ENCODE results near the gene JAKMIP1.

JAKMIP1 gene

DNA sequence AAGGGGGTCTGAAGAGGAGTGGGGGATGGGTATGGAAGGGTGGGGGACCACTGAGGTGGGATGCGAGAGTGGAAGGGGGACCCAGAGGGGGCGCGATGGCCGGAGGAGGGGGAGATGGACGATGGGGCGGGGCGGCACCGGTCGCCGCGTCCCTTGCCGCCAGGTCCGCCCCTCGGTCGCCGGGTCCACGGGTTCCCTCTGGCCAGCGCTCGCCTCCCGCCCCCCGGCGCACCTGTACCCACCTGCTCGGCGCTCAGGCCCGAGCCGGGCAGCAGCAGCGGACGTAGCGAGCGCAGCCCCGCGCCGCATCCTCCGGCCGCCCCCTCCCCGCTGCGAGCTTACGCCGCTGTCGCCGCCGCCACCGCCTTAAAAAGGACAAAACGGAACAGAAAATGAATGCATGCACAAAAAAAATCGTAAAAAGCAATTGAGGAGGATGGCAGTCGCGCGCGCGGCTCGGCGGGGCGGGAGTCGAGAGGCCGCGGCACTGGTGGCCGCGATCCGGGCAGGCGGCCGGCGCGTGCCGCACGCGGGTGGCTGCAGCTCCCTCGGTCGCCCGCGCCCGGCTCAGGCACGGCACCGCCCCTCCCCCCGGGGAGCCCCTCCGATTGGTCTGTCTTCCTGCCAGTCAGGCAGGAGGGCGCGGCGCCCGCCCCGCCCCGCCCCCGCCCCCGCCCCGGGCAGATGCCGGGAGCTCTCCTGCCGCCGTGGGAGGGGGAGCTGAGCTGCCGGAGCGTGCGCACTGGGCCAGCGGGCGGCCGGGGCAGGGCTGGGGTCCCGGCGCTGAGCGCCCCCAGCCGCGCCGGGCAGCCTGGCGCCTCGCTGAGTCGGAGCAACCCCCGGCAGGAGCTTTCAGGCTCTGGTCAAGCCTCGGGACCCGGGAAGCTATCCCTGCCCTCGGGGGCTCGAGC is at the start of gene JAKMIP1:
Gene JAKMIP1, minus strand, starts transcription at position 539 of the 911 bp plus-strand sequence. CDS start 87,699 bp downstream, outside the sequence.
- DNase-seq, result peak; percentile 82

DNA sequence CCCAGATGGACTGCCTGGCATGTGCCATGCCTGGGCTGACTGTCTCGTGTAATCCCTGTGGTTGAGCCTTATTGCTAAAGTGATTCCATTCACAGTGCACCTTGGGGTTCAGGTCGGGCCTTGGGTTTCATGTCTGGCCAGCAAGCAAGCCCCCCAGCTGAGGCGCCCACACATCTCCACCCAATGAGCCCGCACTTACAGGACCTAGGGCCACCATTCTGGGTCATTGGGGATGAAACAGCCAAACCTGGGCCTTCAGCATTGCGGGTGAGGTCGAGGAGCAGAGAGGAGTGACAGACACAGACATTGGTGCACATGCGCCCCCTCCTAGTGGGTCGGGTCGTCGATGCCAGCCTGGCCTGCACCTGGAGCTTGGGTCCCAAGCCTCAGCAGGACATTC is 48.0 kb upstream of the JAKMIP1 start:
- no peak for DNase-seq

DNA sequence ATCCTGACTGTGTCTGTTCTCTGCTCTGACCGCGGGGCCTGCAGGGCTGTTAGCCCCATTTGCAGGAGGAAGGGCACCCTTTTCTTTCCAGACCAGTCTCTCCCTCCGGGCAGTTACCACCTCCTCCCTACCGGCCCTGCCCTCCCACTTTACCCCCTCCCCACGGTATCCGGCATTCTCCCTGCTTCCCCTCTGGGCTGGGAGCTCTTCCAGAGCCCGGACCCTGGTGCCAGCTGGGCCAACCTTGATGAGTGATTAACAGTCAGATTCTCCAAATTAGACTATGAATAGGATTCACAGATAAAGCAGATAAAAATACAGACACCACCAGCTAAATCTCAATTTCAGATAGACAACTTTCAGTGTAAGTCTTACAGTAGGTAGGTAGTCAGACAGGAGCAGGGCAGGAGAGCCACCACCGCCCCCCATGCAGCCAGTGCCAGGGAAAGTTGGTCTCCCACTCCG is 45.9 kb upstream of the JAKMIP1 start:
- DNase-seq, result no peak

DNA sequence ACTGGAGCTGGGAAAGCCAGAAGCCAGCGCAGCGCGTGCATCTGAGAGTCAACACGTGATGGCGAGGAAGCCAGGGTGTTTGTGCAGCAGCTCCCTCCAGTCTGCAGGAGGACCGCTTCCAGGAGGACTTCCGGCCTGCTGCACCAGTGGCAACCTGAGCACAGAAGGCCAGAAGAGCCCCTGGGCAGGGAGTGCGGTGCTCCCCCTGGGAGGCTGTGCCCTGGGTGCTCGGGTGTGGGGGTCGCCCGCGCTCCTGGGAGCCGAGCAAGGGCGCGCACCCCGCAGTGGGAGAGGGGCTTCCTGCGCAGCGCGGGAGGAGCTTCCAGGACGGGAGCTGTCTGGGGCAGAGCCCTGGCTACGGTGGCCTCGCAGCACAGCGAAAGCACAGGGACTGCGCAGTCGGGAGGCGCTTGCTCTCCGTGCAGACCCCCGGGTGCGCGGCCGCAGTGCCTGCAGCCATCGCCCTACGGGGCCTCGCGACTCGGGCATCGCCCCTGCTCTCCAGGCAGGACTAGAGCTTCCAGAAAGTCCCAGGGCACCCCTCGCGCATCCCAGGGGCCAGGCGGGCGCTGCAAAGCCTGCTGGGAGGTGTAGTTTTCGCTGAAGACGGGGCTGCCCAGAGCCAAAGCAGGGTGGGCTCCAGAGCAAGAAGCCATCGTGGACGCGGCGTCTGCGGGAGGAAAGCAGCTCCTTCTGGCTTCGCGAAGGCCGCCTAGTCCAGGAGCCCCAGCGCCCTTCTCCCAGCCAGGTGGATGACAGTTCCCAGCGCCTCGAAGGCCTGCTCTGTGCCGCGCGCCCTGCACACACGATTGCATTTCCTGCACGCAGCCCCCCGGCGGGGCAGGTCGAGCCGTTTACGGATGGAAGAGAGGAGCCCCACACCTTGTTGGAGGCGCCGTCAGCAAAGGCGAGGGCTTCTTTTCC is 45.2 kb upstream of the JAKMIP1 start:
- DNase-seq, result no peak

DNA sequence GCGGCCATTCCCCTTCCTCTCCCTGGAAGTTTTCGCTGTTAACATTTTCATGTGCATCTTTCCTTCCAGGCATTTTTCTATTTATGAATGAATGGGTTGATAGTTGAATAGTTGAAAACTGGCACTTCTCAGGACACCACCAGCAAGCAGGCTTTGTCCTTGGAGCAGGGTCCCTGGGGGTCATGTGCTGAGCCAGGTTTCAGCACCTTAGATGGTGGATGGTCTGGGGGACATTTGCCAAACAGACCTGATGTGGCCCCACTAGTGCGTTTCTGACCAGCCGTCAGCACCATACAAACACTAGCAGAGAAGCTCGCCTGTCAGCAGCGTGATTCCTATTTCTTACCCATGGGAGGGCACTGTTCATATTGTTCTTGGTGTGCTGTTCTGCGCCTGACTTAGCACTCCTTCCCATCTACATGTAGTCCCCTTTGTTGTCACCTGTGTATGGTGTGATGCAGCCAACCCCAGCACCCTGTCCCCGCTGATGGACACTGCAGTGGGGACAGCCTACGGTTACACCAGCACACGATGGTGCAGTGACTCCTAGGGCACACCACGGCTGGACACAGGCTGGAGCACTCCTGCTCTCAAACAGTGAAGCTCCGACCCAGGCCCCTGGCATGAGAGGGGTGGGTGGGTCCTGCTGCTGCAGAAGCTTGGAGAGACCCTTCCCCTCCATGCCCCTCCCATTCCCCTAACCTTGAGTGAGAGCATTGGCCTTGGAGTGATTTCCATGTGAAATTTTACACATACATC is 42.1 kb upstream of the JAKMIP1 start:
- DNase-seq, result no peak

DNA sequence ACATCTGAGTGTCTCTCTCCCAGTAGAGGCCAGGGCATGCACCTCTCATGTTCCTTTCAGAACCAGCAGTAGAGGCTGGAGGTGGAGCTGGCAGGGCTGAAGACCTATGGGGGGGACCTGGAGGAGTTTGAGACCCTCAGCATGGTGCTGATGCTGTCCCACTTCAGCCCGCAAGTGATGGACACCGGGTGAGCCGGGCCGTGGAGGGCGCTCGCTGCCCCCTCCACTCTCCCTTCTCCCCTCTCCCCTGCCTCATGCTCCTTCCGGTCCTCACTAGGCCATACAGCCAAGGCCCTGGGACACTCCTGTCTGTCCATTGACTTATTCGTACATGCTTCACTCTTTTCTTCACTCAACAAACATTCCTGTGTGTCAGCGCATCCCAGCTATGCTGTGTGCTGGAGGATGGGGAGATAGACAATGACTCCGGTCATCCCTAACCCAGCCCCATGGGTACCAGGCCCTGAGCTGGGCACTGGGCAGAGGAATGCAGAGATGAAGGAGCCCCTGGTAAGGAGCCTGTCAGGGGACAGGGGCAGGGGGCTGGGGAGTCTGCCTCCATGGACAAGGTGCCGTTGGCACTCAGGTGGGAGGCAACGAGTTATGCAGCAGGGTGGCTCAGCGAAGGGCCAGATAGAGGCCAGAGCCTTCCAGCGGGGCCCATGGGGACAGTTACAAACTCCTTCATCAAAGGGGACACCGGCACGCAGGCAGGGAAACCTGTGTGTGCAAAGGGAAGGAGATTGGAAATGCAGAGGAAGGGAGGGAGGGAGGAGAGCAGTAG is 40.9 kb upstream of the JAKMIP1 start:
- DNase-seq, result no peak

DNA sequence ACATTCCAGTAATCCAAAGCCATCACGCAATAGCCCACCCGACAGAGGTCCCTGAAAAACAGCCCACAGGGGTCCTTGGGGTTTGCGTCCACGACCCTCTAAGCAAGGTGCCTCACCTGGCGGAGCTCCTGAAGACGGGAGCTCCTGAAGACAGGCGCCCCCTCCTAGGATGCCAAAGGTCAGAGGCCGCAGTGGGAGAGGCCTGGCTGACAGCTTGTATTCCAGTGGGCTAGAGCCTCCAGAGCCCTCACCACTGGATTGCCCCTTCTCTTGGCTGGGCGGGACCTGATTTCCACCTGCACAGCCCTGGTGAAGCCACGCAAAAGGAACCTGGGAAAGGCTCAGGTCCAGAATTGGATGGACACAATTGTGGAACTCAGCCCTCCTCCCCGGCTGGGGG is 39.6 kb upstream of the JAKMIP1 start:
- no peak for DNase-seq

DNA sequence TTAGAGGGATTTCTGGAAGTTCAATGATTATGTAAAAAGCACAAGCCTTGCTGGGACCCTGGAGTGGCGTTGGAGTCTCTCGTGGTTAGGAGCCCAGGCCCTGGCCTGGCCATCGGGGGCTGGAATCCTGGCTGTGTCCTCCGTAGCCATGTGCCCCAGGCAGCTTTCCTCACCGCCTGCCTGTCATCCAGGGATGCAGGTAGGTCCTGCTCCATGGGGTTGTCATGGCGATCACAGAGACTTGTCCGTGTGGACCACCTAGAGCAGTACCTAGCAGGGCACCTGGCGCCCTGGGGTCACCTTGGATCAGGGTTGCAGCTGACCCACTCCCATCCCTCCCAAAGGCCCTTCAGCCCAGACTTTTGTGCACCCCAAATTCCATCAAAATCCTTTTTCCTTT is 39.1 kb upstream of the JAKMIP1 start:
- no peak for DNase-seq

DNA sequence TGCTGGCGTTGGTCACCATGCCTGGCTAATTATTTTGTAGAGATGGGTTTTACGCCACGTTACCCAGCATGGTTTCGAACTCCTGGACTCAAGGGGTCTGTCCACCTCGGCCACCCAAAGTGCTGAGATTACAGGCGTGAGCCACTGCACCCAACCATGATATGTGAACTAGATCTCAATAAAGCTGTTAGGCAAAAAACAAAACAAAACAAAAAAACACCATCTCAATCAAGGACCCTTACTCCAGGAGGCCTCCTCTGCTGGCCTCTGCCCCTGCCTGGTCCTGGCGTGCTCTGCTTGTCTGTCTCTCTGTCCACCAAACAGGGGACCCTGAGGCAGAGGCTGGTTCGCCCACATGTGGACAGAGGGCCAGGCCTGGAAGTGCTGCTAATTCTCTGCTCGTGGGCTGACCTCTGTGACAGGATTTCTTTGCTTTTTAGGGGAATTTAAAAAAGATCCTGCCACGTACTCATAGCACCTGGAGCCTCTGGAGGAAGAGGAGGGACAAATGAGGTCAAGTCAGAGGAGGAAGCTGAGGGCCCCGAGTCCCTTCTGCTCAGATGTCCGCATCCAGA is 36.6 kb upstream of the JAKMIP1 start:
- DNase-seq, result no peak

DNA sequence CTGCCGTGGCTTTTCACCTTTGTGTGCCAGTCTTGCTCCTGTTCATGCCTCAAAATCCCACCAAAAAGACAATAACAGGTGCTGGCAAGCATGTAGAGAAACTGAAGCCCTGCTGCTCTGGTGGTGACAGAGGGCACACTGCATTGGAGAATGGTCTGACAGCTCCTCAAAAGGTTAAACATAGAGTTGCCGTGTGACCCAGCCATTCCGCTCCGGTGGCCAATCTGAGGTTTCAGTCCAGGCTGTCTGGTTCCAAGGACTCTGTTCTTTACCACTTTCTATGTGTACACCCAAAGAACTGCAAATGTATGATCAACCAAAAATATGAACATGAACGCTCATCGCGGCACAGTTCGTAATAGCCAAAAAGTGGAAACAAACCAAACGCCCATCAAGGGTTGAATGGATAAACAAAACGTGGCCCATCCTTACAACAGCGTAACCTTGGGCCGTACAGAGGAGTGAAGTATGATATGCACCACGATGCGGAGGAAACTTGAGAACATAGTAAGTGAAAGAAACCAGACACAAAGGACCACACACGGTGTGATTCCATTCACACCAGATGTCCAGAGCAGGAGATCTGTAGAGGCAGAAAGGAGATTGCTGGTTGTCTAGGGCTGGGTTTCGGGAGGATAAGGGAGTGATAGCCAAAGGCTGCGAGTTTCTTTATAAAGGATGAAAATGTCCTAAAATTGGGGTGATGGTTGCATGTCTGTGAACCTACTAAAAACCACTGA is 35.7 kb upstream of the JAKMIP1 start:
- DNase-seq, result no peak

DNA sequence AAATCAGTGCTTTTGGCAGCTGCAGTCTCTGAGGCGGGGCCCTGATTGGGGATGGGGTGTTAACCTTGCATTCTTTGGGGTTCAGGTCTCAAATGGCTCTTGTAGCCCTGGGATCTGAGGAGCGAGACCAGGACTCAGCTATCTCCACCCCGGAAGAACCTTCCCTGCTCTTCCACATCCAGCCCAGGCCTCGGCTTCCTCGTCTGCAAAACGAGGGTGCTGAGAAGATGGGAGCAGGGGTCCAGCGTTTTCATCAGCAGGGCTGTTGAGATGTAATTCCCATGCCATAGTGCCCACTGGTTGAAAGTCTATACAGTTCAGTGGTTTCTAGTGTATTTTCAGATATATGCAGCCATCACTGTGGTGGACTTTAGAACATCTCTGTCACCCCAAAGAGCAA is 34.7 kb upstream of the JAKMIP1 start:
- no peak for DNase-seq

DNA sequence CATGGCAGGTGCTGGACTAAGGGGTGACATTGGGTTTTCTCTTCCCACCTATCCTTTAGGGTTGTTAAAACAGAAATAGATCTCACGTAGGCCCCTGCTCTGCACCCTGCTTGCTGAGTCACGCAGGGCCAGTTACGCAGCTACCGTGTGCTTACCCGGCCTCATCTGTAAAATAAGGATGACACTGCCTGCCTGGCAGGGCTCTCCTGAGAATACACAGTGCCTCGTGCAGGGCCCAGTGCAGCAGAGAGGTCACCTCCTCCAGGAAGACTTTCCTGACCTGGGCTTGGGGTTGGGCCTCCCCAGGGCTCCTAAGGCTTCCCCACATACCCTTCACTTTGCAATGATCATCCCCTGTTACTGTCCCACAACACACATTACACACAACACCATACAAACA is 33.6 kb upstream of the JAKMIP1 start:
- DNase-seq, result no peak

DNA sequence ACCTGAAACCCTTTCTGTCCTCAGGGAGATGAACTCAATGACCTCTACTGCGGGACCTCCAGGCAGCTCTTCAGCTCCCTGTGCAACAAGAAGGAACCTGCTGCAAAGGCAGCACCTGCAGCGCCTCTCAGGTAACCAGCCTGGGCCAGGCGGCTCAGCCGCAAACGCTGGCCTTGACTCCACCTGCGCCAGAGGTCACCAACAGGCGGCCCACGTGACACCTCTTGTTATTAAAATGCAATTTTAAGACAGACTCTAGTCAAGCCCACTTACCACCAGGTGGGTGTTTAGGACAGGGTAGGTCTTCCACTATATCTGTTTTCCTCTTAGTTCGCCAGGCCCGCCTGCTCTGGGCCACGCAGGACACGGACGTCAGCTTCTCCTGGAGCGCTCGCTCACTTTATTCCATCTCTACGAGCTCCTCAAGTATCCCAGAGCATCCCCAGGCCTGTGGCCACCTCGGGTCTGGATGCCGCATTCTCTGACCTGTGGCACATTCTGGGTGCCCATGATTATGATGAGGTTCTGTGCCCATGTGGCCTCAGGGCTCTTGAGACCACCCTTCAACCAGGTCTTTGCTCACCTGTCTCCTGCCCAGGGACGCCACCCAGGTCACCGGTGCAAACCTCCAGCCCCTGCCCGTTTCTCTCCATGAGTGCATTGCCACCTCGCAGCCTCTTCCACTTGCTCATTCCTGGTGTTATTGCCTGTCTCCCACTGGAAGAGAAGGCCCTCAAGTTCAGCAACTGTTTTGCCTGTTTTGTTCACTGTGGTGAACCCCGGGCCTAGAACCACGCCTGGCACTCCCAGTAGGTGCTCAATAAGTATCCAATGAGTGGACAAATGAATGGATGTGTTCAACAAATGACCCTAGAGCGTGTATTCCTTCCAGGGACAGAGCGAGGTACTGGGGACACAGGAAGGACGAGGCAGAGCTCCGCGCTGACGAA is 32.8 kb upstream of the JAKMIP1 start:
- no peak for DNase-seq

DNA sequence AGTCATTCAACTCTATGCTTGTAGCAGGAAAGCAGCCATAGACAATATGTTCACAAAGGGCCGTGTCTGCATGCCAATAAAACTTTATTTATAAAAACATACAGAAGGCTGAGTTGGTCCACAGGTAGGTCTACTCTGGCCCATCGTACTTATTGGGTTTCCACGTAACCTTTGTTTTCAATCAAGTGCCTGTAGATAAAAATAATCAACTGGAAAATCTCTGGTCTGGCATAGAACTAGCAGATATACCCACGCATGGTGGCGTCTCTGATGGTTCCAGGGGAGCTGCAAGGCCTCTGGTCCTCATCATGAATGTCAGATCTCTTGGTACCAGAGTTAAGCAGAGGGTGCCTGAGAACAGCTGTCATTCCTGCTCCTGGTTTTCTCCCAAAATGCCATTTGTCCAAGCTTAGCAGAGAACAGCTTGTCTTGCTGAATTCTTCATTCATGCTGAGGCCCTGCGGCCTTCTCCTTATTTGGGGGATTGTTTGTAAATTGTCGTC is 31.4 kb upstream of the JAKMIP1 start:
- no peak for DNase-seq

DNA sequence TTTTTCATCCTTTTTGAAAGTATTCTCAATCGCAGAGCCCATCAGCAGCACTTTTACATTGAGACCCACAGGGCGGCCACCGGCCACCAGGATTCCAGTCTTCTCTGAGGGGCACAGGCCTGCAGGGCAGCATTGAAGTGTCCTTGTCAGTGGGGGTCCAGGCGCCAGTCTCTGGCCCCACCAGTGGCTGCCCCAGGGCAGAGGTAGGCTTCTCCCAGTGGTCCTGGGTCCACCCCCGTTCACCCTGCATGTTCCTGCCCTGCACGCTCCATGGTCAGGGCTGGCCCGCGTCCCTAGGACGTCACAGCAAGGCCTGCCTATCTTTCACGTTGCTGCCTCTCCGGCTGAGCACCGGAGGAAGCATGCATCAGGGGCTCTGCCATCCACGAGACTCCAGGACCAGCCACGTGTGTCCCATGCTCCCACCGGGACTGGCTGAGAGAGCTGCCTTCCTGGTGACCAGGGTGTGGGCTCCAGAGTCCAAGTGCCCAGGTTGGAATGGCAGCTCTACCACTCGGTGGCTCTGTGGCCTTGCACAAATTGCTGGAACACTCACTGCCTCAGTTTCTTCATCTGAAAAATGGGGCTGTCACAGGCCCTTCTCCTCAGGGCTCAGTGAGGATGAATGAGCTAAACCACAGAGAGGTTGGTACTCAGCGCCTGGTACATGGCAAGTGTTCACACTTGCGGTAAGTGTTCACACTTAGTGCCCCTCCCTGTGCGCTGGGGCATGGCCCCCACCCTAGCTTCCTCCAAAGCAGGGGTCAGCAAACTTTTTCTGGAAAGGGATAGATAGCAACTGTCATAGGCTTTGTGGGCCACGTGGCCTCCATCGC is 30.7 kb upstream of the JAKMIP1 start:
- no peak for DNase-seq

DNA sequence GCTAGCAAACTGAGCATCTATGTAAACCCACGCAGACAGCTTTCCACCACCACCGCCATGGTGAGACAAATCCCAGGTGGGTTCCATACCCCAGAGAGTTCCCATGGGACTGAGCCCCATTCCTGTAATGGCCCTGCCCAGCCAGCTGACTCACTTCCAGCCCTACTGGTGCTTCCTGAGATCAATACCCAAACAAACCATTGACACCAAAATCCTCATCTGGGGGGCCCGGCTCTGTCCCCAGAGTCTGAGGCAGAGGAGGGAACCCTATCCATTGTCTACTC is 30.1 kb upstream of the JAKMIP1 start:
- DNase-seq, result no peak

DNA sequence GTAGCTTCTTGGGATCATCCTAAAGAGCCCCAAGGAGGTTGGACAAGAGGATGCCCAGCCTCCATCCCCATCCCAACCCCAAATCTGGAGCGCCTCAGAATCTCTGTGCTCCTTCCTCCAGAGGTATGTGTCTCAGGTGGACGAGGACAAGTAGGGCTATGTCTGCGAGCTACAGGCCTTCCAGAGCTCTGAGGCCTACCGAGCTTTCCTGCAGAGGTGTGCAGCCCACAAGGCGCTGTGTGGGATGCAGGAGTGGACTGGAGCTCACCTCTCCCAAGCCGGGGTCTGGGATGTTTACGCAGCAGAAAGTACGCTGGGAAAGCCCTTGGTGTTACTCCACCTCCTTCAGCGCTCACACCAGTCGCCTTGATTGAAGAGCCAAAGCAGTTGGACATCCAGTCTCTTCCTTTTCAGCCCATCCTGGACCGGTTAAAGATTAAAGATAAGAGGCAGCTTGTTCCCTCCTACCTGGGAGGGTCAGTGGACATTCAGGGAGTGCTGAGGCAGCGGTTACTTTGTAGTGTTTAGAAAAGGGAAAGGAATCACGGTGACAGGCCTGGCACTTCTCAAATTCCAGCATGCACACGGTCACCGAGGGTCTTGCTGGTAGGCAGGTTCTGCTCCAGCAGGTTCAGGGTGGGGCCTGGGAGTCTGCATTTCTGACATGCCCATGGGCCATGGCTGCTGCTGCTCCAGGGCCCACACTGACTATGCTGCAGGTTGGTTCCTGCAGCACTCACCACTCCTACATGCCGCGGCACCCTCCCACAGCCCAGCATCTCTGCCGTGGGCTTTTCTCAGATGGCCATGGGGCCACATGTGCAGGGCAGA is 29.5 kb upstream of the JAKMIP1 start:
- DNase-seq, result no peak

DNA sequence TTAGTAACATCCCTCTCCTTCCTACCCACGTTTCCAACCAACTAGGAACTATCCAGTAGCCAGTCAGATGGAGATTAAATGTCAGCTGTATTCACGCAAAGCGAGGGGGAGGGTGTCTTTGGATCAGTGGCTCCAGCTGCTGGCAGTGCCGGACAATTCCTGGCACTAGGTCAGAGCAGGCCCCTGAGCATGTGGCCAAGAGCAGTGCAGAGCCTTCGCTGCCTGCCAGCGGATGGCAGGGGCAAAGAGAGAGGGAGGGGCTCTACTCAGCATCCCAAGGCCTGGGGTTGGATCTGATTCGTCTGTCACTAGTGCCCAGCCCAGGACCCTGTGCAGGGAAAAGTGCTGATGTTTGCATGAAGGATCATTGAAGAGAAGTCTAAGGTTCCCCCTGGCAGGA is 28.7 kb upstream of the JAKMIP1 start:
- DNase-seq, result peak; percentile 62
